ENCODE measurements around the gene SHKBP1. TPM values are rescaled to one million over a fixed set of nuclear protein-coding genes. Genes with fewer than 3 reads are reported as not detected.

SHKBP1 gene
- total and polyA plus RNA-seq, 9 of the 15 experiments (the other 6 are each of a cell fraction or from before 2014, with no cell fraction given) = 1.2 to 58.1 (median 22.3) TPM

GRCh38 chr19:40623403-40624251 lies 47.0 kb downstream of the SHKBP1 start (continued):
- TF ChIP-seq CREB1 (IDR thresholded peaks at IDR 0.05) (peak; percentile 65), CREB1 (CRISPR knock-in tag; IDR thresholded peaks at IDR 0.05) (peak; percentile 70; the same call in 1 of the 2 replicates), ZNF445 (CRISPR knock-in tag; IDR thresholded peaks at IDR 0.05; ENCODE audit: low read depth) (no peak), KDM1A (IDR thresholded peaks at IDR 0.05) (no peak; a peak in 1 of 4 replicates), FOXA3 (CRISPR knock-in tag; conservative IDR thresholded peaks at IDR 0.05 in 1 of 2, IDR thresholded peaks at IDR 0.05 in 1 of 2) (peak; percentile 96 to 99), TBL1XR1 (IDR thresholded peaks at IDR 0.05; ENCODE audit: low read length in 2 of 2) (peak in 1 of 2 experiments; percentile 40; a peak in 1 of 4 replicates), IFI16 (CRISPR knock-in tag; IDR thresholded peaks at IDR 0.05) (no peak), SP1 (CRISPR knock-in tag; IDR thresholded peaks at IDR 0.05) (peak; percentile 94), ATF1 (CRISPR knock-in tag; IDR thresholded peaks at IDR 0.05) (no peak), ATF1 (tag; IDR thresholded peaks at IDR 0.05) (peak; percentile 78), SMARCE1 (IDR thresholded peaks at IDR 0.05) (peak; percentile 59; the same call in 1 of the 2 replicates), MAZ (CRISPR knock-in tag; conservative IDR thresholded peaks at IDR 0.05 in 1 of 2, IDR thresholded peaks at IDR 0.05 in 1 of 2) (peak; percentile 69 to 71), ZFP30 (CRISPR knock-in tag; IDR thresholded peaks at IDR 0.05; ENCODE audit: borderline replicate concordance) (no peak), KLF13 (tag; IDR thresholded peaks at IDR 0.05; ENCODE audit: borderline replicate concordance, low read depth) (peak; percentile 18; the same call in 1 of the 2 replicates), SETDB1 (IDR thresholded peaks at IDR 0.05; ENCODE audit: low read length) (peak; percentile 64), ZKSCAN1 (IDR thresholded peaks at IDR 0.05; ENCODE audit: low read depth, low read length) (peak; percentile 52), RBFOX2 (IDR thresholded peaks at IDR 0.05; ENCODE audit: low read depth, low read length) (peak; percentile 50), THRA (IDR thresholded peaks at IDR 0.05) (no peak), MYC (IDR thresholded peaks at IDR 0.05; ENCODE audit: low read depth, low read length) (peak; percentile 74), MYC (CRISPR knock-in tag; IDR thresholded peaks at IDR 0.05; ENCODE audit: borderline replicate concordance, low read depth) (no peak), SMARCA4 (IDR thresholded peaks at IDR 0.05) (peak; percentile 71), TAF1 (IDR thresholded peaks at IDR 0.05; ENCODE audit: control insufficient read depth, extremely low read depth, insufficient read depth, low read length, severe bottlenecking) (no peak)
- TF ChIP-seq, protein P1, sequence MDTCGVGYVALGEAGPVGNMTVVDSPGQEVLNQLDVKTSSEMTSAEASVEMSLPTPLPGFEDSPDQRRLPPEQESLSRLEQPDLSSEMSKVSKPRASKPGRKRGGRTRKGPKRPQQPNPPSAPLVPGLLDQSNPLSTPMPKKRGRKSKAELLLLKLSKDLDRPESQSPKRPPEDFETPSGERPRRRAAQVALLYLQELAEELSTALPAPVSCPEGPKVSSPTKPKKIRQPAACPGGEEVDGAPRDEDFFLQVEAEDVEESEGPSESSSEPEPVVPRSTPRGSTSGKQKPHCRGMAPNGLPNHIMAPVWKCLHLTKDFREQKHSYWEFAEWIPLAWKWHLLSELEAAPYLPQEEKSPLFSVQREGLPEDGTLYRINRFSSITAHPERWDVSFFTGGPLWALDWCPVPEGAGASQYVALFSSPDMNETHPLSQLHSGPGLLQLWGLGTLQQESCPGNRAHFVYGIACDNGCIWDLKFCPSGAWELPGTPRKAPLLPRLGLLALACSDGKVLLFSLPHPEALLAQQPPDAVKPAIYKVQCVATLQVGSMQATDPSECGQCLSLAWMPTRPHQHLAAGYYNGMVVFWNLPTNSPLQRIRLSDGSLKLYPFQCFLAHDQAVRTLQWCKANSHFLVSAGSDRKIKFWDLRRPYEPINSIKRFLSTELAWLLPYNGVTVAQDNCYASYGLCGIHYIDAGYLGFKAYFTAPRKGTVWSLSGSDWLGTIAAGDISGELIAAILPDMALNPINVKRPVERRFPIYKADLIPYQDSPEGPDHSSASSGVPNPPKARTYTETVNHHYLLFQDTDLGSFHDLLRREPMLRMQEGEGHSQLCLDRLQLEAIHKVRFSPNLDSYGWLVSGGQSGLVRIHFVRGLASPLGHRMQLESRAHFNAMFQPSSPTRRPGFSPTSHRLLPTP (IDR thresholded peaks at IDR 0.05; ENCODE audit: borderline replicate concordance, extremely low read depth, insufficient read length) = no peak
- TF ChIP-seq, protein P2, sequence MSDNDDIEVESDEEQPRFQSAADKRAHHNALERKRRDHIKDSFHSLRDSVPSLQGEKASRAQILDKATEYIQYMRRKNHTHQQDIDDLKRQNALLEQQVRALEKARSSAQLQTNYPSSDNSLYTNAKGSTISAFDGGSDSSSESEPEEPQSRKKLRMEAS (CRISPR knock-in tag; IDR thresholded peaks at IDR 0.05) = peak; percentile 57

All from K562 (cell line).